Stimulated activated naive CD4-positive, alpha-beta T cell treated with Interleukin-2 at 50 U/mL for 16 hours (primary cell): ENCODE measurements around the gene STAM2.
"Not testable (repeated sequence)": the region's sequence is repeated elsewhere in the genome, so short reads cannot be mapped to it uniquely, and the experiment has no call there.

Source experiments
- DNase-seq: peaks from one replicate; lab custom pipeline; 2025; lab: John Stamatoyannopoulos, UW

Gene STAM2

DNA sequence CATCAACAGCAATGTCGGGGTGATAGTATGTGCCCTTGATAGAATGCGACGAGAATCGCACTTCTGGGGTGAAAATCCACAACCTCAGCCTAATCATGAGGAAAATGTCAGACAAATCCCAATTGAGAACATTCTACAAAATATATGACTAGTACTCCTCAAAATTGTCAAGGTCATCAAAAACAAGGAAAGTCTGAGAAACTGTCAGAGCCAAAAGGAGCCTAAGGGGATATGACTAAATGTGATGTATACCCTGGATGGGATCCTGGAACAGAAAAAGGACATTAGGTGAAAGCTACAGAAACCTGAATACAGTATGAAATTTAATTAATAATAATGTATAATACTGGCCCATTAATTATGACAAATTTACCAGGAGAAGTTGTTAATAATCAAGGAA lies 69.1 kb downstream of the STAM2 start:
- no peak for DNase-seq

DNA sequence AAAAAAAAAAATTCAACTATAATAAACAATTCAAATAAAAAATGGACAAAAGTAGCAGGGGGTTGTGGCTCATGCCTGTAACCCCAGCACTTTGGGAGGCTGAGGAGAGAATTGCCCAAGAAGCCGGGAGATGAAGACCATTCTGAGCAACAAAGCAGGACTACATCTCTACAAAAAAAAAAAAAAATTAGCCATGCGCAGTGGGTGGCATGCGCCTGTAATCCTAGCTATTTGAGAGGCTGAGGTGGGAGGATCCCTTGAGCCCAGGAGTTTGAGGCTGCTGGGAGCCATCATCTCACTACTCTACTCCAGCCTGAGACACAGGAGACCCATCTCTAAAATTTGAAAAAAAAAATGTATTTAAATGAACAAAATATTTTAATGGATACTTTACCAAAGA lies 72.3 kb downstream of the STAM2 start:
- DNase-seq: no peak

DNA sequence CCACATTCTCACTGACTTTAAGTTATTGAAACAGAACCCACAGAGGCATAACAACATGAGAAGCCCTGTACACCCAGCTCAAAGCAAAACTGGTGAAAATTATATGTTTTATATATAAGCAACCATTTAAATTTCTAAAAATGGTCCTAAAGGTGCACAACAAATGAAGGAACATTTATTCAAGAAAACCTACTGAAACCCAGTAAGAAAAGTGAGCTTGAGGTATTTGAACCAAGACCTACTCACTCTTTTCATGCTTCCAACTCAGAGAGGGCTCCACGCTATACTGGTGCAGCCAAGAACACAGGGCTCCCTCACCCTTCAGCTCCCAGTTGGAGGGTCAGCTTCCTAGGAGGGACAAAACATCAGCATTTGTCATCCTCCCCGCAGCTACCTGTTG lies 74.6 kb downstream of the STAM2 start:
- no peak for DNase-seq

DNA sequence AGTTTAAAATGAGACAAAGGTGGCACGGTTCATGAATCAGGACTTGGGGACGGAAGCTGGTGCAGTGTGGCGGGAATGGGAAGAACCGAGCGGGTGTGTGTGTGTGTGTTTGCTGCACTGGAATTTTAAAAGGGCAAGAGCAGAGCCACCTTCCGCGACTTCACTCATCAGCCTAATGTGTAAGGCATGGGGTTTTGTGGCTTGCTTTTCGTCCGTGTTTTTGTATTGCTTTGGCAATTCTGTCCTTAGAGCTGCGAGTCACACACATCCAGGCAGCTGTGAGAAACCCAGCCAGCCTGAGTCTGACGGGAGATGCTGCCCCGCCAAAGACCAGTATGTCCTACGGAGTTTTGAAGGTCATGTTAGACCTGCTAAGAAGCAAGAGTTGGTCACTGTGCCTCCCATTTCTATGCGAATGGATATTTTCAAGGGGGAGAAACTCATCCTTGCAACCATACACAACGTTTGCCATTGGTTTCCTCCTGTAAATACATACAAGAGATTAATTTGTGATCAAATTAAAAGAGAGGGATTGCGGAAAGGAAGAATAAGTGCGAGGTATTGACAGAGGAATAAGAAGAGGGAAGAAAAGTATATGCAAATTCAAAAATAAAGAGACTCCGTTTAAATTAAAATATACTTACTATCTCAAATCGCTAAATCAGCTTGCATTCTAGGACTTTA lies 76.1 kb downstream of the STAM2 start:
- DNase-seq: no peak

DNA sequence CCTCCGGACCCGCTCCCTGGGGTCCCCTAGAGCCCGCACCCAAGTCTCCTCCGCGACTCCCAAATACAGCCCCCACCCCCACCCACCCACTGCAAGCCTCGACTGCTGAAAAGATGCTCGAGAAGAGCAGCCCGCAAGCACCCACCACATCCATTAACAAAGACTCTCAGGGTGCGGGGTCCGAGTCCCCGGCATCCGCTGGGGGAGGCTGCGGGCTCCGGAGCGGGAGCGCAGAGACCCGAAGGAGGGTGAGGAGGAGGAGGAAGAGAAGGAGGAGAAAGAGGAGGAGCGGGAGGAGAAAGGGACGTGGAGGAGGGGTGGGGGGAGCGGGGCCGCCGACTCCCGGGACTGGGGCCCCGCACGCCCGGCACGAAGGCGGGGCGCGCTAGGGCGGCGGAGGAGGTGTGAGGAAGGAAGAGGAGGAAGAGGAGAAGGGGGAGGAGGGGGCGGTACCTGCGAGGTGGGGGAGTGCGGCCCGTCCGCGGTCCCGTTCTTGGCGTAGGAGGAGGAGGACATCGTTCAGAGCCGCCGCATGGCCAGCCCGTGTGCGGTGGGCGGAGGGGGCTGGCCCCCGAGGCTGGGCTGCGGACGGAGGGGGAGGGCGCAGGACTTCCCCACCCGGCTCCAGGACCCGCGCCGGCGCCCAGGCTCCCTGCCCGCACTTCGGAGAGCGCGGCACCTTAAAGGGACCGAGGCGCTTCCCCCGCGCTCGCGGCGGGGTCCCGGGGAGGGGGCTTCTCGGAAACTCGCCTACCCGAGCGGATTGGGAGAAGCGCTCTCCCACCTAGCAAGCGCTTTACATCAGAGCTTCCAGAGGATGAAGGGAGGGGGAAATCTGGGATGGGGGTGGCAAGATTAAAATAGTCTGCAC lies 76.8 kb downstream of the STAM2 start, which contains the start of gene CACNB4:
CACNB4 (minus strand) TSS at position 549 of the 871 bp plus-strand sequence.
- no peak for DNase-seq

DNA sequence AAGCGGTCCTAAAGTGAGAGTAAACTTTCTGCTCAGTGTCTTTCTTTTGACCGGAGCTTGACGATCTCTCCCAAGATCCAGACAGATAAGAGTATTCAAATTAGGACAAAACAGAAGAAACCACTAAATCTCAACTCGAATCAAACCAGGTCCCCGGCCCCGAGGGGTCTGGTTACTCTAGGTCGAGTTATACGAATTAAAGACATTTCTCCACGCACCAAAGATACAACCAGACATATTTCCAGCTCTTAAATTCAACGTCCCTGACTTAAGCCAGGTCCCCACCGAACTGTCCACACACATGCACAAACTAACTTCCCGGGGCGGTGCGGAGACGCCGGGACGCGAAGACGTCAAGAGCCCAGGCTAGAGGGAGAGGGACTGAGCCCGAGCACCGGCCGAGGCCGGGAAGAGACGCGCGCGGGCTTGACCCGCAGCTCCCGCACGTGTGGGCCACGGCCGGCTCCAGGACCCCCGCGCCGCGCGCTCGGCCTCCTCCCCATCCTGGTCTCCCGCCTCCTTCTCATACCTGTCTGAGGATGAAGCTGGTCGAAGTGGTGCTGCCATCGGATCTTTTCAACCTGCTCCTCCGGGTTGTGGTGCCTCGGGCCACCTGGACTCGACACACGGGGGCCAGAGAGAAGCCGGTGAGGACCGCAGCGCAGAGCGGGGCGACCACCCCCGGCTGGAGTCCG lies 77.6 kb downstream of the STAM2 start:
- no peak for DNase-seq

DNA sequence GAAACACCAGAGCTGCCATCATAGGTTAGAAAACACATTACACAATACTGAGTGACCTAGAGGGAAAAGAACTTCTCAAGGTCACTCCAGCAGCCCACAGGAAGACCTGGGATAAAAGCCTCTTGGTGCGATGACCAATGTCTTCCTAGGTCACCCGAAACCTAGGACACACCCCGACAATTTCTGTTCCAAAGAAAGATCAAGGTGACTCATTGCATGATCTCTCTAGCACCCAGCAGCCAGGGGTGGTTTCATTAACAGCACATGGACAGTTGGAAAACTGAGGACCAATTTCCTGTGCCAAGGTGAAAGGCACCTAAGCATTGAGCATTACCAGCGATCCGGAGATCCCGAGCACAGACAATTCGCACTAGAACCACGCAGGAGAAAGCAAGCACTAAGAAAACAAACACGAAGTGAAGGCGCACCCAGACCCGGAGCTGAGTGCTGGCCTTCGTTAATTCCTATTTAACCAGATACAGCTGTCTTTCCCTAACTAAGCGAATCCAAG lies 78.2 kb downstream of the STAM2 start:
- no peak for DNase-seq

DNA sequence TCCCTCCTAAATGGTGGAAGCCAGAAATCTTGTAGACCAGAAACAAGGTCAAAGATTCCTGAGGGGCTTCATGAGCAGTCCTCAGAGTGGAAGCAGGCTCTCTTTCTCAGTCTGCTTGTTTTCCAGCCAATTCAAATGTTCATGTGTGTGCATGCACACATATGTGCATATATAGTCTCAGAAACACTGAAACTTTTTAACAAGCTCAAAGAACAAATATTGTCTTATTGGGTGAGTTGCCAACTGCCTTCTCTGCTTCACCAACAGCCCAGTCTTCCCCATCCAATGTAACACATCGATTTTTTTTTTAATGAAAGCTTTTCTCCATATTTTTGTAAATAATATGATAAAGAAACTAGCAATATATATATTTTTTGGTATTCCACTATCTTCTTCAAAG lies 80.4 kb downstream of the STAM2 start:
- DNase-seq: no peak

DNA sequence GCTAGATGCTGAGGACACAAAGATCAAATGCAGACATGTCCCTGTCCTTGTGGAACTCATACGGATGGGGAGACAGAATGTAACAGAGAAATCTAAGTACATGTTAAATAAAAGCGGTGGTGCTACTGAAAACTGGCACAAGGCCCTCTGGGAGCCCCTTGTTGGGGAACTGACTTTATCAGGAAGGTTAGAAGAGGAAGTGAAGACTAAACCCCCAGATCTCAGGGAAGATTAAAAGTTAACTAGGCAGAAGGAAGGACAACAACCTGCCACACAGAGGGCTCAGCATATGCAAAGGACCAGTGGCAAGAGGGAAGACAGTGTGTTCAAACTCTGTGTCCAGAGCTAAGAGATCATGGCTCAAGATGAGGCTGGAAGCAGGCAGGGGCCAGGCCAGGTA lies 81.5 kb downstream of the STAM2 start:
- no peak for DNase-seq

DNA sequence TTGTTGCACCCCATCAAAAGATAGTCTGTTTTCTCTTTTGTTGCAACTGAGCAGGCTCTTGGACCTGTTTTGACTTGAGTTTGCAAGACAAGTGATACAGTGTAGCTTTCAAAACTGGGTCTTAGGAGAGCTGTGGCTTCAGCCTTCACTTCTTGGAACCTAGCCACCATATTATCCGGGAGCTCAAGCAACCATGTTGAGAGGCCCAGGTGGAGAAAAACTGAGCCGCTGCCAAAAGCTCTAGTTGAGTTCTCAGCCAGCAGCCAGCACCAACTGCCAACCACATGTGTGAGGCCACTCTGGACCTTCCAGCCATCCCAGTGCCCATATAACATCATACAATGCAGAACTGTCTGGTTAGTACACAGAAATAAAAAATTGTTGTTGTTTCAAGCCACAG lies 82.1 kb downstream of the STAM2 start:
- no peak for DNase-seq

DNA sequence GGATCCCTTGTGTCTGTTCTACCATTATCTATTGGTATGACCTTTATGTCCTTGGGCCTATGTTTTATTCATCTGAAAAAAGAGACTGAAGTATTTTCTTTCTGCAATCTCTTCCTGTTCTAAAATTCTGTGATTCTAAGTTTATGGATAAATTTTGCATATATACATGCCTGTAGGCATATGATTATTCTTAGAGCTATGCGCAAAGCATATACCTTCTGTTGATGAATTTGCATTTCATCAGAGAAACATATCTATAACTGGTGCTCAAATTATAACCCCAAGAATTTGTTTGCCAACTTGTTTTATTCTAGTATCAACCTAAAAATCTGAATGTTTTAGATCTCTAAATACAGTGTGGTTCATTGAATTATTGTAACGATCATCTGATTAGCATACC lies 83.5 kb downstream of the STAM2 start:
- DNase-seq: no peak

DNA sequence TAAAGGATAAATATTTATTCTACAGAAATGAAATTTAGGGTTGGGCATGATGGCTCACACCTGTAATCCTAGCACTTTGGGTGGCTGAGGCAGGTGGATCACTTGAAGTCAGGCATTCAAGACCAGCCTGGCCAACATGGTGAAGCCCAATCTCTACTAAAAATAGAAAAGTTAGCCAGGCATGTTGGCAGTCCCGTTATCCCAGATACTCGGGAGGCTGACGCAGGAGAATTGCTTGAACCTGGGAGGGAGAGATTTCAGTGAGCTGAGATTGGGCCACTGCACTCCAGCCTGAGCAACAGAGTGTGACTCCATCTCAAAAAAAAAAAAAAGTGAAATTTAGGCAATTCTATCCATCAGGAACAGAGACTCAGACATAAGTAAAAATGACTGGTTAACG lies 84.8 kb downstream of the STAM2 start:
- DNase-seq: not testable (repeated sequence)

DNA sequence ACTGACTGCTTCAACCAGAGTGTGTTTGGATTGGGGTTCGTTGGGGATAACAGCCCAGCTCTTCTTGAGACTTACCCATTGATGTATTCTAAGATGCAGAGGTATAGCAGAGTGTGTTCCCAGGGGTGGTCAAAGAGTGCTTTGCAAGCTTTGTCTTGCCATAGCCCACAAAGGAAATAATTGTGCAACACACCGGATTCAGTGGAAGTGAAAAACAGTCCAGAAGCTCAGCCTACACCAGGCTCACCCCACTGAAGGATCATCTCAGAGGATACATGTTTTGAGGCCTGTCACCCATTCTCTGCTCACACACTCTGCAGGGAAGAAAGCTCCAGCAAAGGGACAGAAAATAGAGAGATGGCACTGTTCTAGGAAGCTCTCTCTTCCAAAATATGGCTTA lies 86.3 kb downstream of the STAM2 start:
- DNase-seq: no peak

DNA sequence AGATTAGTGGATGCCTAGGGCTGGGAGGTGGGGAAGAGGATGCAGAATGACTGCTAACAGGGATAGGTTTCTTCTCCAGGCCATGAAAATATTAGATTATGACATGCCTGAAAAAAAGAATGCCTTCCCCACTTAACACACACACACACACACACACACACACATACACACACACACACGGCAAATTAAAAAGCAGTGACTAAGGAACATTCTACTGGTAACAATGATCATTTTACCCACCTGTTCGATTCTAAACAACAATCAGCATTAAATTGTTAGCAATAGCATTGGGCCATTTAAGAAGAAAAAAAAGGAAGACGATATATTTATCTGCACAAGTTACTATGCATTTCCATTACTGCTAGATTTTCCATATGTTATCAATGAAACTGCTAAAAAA lies 87.6 kb downstream of the STAM2 start:
- no peak for DNase-seq

DNA sequence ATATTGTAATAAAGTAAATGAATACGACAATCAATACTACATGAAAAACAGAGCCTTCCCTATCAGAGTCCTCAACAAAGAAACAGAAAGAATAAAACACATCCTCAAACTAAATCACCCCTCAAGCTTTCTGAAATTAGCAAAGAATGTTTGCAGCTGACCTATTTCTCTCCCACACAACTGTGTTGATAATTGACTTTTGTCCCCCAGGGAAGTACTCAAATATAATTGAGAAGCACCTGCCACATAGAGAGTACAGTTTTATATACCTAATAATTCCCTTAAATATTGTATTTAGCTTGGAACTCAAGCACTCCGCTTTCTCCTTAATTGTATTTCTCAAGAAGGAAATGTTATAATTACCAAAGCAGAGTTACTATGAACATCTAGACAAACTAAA lies 89.3 kb downstream of the STAM2 start:
- no peak for DNase-seq

DNA sequence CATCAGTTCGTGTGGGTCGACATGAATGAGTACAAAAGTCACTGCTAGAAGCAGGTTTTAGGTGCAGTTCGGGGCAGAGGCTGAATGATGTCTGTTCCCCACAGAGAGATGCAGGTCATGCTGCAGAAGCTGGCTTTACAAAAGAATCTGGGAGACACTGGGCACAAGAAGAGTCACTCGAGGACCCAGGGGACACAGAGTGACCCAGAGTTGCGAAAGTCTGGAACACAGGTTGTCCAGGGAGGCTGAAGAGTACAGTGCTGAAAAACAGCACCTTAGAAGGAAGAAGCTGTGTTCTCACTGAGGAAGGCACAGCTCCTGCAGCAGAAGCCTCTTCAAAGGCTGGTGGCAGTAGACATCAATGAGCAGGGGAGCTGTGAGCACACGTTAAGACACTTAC lies 91.5 kb downstream of the STAM2 start:
- DNase-seq: no peak

DNA sequence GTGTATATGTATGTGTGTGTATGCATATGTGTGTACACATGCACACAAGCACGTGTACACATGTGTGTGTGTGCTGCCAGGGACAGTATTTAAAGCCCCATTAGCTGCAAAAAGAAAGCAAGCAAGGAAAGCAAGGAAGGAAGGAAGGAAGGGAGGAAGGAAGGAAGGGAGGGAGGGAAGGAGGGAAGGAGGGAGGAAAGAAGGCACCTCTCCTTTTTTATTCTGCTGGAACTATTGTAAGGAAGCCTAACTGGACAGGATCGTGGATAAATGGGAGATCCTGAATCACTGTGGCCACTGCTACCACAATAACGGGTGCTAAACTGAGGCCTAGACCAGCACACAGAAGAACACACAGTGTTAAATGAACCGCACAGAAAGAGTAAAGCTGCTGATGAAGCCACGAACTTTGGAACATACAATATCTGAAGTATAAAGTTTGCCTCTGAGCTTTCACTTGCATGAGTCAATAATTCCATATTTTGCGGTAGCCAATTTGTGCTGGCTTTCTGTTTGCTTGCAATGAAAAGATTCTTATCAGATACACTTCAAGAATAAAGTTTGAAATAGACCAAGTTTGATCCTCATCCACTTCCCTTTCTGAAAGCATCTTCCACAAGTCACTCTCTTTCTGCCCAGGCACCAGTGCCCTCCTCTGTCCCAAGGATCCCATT lies 92.2 kb downstream of the STAM2 start:
- DNase-seq: no peak

DNA sequence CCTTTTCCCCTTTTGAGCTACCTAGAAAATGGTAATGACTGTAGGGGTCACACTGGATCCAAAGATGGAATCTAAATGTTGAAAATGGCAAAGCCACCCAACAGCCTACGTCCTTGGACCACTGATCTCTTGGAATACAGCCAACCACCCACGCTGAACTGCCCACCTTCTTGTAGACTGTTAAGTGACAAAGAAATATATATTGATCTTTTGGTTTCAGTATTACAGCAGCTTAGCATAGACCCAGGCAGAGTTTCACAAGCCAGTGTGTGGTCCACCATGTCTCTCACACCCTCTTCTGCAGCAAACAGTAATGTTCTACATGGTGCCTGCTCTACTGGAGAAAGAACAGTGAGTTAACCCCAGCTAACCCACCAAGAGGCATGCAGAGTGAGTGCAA lies 96.9 kb downstream of the STAM2 start:
- no peak for DNase-seq

DNA sequence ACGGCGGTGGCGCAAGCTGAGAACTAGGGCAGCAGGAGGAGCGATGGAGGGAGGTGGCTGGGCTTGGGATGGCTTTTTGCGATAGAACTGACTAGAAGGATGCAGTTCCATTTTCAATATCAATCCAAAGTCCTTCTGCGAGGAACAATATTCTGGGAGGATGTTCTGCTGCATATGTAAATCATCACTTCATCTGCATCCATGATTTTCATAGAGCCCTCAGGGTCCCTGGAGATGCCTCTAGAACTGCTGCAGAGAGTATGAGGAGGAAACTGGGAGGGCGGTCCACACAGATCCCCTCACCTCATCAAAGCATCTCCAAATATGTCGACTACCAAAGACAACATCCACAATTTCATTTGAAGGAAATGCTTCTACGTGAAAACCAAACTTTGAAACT lies 97.5 kb downstream of the STAM2 start:
- no peak for DNase-seq

DNA sequence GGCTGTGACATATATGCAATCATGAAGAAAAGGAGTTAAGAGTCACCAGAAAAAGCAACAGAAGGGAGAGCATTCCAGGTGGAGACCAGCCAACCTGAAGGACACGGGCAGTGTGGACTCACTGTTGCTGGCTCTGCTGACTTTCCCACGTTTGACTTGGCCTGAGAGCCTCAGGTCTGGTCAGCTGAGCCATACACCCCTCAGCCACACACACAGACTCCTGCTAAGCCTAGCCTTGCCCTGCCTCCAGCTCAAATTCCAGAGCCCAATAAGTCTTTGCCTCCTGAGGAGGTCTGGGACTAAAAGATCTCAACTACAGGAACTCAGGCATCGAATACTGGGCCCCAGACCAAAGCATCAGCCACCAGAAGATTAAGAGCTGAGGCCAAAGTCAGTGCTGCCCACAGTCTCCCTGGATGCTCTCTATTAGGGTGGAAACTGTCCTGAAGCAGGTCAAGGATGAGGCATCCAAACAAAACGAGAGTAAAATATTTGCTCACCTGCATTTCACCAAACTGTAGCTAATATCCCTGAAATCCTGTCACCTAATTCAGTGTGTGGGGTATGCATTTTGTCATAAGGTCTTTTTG lies 100.0 kb downstream of the STAM2 start:
- DNase-seq: no peak

DNA sequence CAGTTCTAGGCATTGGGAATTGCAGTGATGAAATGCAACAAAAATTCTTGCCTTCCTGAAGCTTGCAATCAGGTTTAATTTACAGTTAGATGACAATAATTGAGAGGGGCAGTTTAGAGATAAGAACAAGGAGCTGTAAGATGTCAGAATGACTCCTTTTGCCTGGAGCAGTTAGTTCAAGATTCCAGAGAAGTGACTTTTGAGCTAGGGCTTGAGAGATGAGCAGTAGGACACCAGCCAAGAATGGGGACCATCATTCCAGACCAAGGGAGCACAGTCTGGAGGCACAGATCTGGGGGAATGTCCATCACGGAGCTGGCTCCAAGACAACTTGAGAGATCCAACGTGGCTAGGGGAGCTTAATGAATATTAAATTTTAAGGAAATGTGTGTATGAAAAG lies 103.6 kb downstream of the STAM2 start:
- no peak for DNase-seq

DNA sequence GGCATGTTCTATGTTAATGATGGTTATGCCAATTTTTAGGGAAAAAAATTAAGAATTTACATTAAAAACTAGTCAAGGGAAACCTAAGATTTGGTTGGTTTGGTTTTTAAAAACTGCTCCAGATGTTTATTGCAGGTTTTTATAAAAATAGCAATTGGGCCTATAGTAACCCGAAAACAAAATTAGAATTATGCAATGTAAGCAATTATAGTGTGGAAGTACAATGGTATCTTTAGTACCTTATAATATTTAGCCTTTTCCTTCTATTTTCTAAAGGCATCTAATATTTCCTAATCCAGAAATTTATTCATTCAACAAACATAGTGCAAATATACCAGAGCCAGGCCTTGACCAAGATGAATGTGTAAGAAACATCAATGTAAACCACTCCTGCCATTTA lies 104.0 kb downstream of the STAM2 start:
- DNase-seq: no peak
